Measurements from ENCODE around the gene SLMAP.

SLMAP gene

DNA sequence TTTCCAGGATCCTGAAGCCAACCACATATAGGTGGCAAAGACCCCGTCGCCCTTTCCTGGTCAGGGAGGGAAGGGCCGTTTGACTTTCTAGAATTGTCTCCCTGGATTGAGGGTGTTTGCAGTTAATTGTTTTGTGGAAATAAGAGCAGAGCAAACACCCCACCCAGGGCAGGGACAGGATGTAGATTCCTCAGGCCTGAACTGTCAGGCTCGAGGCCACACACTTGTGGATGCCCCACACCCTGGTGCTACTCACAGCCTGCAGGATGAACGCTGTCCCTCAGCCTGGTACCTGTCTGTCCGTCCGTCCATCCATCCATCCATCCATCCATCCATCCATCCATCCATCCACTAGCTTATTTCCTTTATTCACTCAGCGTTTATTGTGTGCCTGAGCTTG is 222.2 kb downstream of the SLMAP start:
- H3K4me3 ChIP-seq (ENCODE audit: insufficient read depth in 1 of 2, low read depth in 1 of 2, low read length in 2 of 2) = no peak overlapping the region
- 43% methylated on average over 8 of the region's 8 CpGs for WGBS
- H2BK5ac ChIP-seq (ENCODE audit: low read depth, low read length, poor library complexity, severe bottlenecking) = no peak overlapping the region
- no peak overlapping the region for H3K4me2 ChIP-seq (ENCODE audit: low read length, poor library complexity, severe bottlenecking)
- peak overlapping the region in 1 of 2 experiments; percentile 51 for H3K18ac ChIP-seq (ENCODE audit: low read depth in 1 of 2, low read length in 2 of 2)
- H3K23ac ChIP-seq (ENCODE audit: low read length in 2 of 2) = no peak overlapping the region
- peak overlapping the region; percentile 68 for H2AFZ ChIP-seq (ENCODE audit: low read depth, low read length)
- H2BK120ac ChIP-seq (ENCODE audit: low read depth, low read length) = no peak overlapping the region
- H2BK15ac ChIP-seq (ENCODE audit: low read depth, poor library complexity, severe bottlenecking) = peak overlapping the region; percentile 87
- H3K4me1 ChIP-seq (ENCODE audit: control insufficient read depth, insufficient read depth, low read depth, low read length) = peaks cover 13% of the 10 kb centered on the region
- H3K79me1 ChIP-seq (replicated peaks; ENCODE audit: low read length, poor library complexity, severe bottlenecking) = no peaks in the 10 kb centered on the region
- H2AK5ac ChIP-seq (ENCODE audit: low read length, severe bottlenecking) = no peak overlapping the region
- H3K9me3 ChIP-seq (ENCODE audit: control insufficient read depth, low read length) = no peaks in the 10 kb centered on the region
- H3K9ac ChIP-seq (ENCODE audit: low read length) = peak overlapping the region; percentile 5
- no peak overlapping the region for H4K91ac ChIP-seq (ENCODE audit: low read length)
- no peak overlapping the region for H3K14ac ChIP-seq (ENCODE audit: low read length in 2 of 2)
- H3K4ac ChIP-seq (ENCODE audit: low read depth in 1 of 2, low read length in 2 of 2) = peak overlapping the region; percentile 43 to 70
- no peak for DNase-seq
- H2BK12ac ChIP-seq (ENCODE audit: low read length in 2 of 2) = peak overlapping the region; percentile 62 to 78
- peak overlapping the region; percentile 70 for H4K8ac ChIP-seq (ENCODE audit: low read length)
- no peak overlapping the region for H3K27ac ChIP-seq (ENCODE audit: low read length, poor library complexity, severe bottlenecking)
- no peaks in the 10 kb centered on the region for H3K36me3 ChIP-seq (ENCODE audit: control insufficient read depth in 1 of 2, insufficient read depth in 2 of 2, low read depth in 1 of 2, low read length in 2 of 2)
- H3K27me3 ChIP-seq (ENCODE audit: control insufficient read depth in 1 of 2, insufficient read depth in 1 of 2, low read length in 2 of 2) = no peaks in the 10 kb centered on the region

All from mesenchymal stem cell (in vitro differentiated cells and primary cell).